OCI-LY1 (cell line): ENCODE measurements around the gene AIP.

ENCODE experiments used
- EZH2 ChIP-seq: fragments of 200-600 bp; sonication (generic), shearing (Covaris generic); IDR thresholded peaks from 2 replicates; pipeline ENCODE4 v1.8.0; 2017; ENCODE audit warnings: borderline replicate concordance, mixed run types, mild to moderate bottlenecking, antibody characterized with exemption, low read length, moderate library complexity, mixed read lengths
- TF ChIP-seq, protein P1 (sequence below): fragments of 200-600 bp; sonication (generic), shearing (Covaris generic); IDR thresholded peaks from 2 replicates; pipeline ENCODE4 v1.5.1; 2017; ENCODE audit warnings: mild to moderate bottlenecking, antibody characterized with exemption, low read length, moderate library complexity, mixed read lengths

- TF ChIP-seq, protein P1, sequence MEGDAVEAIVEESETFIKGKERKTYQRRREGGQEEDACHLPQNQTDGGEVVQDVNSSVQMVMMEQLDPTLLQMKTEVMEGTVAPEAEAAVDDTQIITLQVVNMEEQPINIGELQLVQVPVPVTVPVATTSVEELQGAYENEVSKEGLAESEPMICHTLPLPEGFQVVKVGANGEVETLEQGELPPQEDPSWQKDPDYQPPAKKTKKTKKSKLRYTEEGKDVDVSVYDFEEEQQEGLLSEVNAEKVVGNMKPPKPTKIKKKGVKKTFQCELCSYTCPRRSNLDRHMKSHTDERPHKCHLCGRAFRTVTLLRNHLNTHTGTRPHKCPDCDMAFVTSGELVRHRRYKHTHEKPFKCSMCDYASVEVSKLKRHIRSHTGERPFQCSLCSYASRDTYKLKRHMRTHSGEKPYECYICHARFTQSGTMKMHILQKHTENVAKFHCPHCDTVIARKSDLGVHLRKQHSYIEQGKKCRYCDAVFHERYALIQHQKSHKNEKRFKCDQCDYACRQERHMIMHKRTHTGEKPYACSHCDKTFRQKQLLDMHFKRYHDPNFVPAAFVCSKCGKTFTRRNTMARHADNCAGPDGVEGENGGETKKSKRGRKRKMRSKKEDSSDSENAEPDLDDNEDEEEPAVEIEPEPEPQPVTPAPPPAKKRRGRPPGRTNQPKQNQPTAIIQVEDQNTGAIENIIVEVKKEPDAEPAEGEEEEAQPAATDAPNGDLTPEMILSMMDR = no peak
- TF ChIP-seq EZH2 = no peak
Observed at GRCh38 chr11:67539550-67539949, 56.7 kb downstream of the AIP start.
